K562 (cell line): ENCODE data around the gene KEL.

Experiments used
- ERF ChIP-seq: fragments of 450-650 bp; formaldehyde crosslinking; IDR thresholded peaks from 2 replicates; pipeline ENCODE4 v1.4.0; 2020; ENCODE audit warnings: mild to moderate bottlenecking, mixed read lengths
- ETS2 ChIP-seq: IDR thresholded peaks from 2 replicates; pipeline ENCODE4 v1.6.1; 2016; ENCODE audit warnings: borderline replicate concordance, missing genetic modification characterization, mild to moderate bottlenecking, moderate library complexity, missing compliant biosample characterization; ENCODE audit not compliant: poor library complexity, severe bottlenecking
- FOXK2 ChIP-seq, 2 experiments: fragments of 450-650 bp; IDR thresholded peaks in 1 of 2; conservative IDR thresholded peaks in 1 of 2; 2 replicates each; pipeline ENCODE4 v1.6.1; 2016; ENCODE audit warnings: low read depth in 2 of 2, mild to moderate bottlenecking in 1 of 2
- MXI1 ChIP-seq: IDR thresholded peaks from 2 replicates; pipeline ENCODE4 v1.6.1; 2011; ENCODE audit warnings: low read depth, mild to moderate bottlenecking, improper control_type of control experiment, low read length
- NFIX ChIP-seq: fragments of 250-450 bp; sonication (Bioruptor Pico); IDR thresholded peaks from 2 replicates; pipeline ENCODE4 v1.4.0; 2020; ENCODE audit warnings: low read depth, mild to moderate bottlenecking, moderate library complexity
- SP1 ChIP-seq: sonication (generic); formaldehyde crosslinking; IDR thresholded peaks from 2 replicates; pipeline ENCODE4 v1.8.1; 2022; ENCODE audit warnings: mild to moderate bottlenecking, missing genetic modification reagents
- TAF15 ChIP-seq: fragments of 200-400 bp; formaldehyde crosslinking; IDR thresholded peaks from 2 replicates; pipeline ENCODE4 v1.6.1; 2017; ENCODE audit warnings: mild to moderate bottlenecking, low read depth, low read length, moderate library complexity
- TARDBP ChIP-seq: fragments of 450-650 bp; IDR thresholded peaks from 2 replicates; pipeline ENCODE4 v1.6.1; 2016
- ZNF583 ChIP-seq: fragments of 250-450 bp; sonication (Bioruptor Pico); IDR thresholded peaks from 2 replicates; pipeline ENCODE4 v1.4.0; 2020

GRCh38 chr7:142915315-142915714 lies 46.8 kb downstream of the KEL start:
- TF ChIP-seq FOXK2 (conservative IDR thresholded peaks at IDR 0.05 in 1 of 2, IDR thresholded peaks at IDR 0.05 in 1 of 2; ENCODE audit: low read depth in 2 of 2) (no peak), MXI1 (no peak), ERF (no peak), ETS2 (tag) (no peak), TARDBP (no peak), ZNF583 (CRISPR knock-in tag) (no peak), SP1 (CRISPR knock-in tag) (no peak), NFIX (CRISPR knock-in tag) (no peak), TAF15 (no peak)
